ENCODE data around the gene TSPAN9.

The TSPAN9 gene

DNA sequence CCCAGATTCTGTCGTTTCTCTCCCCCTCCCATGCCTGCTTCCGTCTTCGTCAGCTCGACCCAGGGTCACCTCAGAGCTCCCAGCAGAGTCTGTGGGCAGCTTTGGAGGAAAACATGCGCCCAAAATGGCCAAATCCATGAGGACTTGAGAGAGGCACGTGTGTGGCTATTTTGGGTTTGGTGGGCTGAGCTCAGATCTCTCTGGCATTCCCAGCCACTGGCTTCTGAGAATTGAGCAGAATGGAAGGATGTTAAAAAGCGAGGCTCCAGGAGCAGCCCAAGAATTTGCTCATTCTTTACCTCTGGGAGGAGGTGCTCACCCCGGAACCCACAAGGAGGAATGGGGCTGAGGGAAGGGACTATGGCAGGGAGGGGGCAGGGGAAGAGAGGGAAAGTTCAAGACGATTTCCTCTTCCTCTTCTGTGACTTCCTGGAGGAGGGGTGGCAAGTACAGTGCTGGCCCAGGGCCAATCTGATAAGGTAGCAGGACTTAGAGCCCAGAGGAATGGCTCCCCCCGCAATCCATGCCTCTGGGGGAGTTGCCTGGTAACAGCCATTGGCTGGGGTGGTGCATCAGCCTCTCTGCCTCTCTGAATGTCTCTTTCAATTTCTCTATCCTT is 20.1 kb downstream of the TSPAN9 start:
- in situ Hi-C loops (cut with HindIII; ENCODE audit: low sequenced_read_pairs), result no loop called here
- TF ChIP-seq, protein P1, sequence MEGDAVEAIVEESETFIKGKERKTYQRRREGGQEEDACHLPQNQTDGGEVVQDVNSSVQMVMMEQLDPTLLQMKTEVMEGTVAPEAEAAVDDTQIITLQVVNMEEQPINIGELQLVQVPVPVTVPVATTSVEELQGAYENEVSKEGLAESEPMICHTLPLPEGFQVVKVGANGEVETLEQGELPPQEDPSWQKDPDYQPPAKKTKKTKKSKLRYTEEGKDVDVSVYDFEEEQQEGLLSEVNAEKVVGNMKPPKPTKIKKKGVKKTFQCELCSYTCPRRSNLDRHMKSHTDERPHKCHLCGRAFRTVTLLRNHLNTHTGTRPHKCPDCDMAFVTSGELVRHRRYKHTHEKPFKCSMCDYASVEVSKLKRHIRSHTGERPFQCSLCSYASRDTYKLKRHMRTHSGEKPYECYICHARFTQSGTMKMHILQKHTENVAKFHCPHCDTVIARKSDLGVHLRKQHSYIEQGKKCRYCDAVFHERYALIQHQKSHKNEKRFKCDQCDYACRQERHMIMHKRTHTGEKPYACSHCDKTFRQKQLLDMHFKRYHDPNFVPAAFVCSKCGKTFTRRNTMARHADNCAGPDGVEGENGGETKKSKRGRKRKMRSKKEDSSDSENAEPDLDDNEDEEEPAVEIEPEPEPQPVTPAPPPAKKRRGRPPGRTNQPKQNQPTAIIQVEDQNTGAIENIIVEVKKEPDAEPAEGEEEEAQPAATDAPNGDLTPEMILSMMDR (IDR thresholded peaks at IDR 0.05; ENCODE audit: low read depth, low read length, missing control alignments), result no peak
- no peak overlapping the region for H3K4me3 ChIP-seq (ENCODE audit: low read depth, low read length)
- no peak for DNase-seq (ENCODE audit: low read depth)

DNA sequence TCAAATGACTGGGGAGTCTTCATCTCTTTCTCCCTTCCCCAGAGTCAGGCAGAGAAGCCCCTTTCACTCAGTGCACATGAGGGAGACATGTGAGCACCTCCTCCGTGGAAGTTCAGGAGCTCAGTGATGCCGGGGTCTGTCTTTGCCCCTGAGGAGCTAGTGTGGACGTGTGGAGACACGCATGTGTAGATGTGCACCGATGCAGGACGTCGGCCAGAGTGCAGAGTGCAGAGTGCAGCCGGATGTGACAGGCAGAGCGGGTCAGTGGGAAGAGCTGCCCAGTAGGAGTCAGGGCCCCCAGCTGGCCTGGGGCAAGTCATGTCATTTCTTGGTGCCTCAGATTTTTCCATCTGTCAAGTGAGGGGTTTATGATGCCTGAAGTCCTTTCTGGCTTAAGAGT is 20.7 kb downstream of the TSPAN9 start:
- H3K4me3 ChIP-seq (ENCODE audit: low read depth, low read length), result no peak overlapping the region
- TF ChIP-seq, protein P1 (IDR thresholded peaks at IDR 0.05; ENCODE audit: low read depth, low read length, missing control alignments), result no peak
- no peak for DNase-seq (ENCODE audit: low read depth)
- in situ Hi-C loops (cut with HindIII; ENCODE audit: low sequenced_read_pairs), result no loop called here

DNA sequence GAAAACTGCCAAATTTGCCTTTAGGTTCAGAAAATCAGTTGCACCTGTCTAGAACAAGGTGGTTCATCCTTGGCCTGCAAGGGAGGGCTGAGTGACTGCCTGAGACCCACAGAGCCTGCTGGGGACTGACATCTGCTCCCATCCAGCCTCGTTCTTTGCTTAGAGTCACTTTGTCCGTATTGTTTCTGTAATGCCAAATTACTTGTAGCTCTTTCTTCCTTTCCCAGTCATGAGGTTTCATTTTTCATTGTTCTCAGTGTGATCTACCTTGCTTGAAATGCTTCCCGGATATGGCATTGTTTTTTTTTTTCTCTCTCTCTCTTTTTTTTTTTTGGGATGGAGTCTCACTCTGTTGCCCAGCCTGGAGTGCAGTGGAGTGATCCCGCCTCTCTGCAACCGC is 21.3 kb downstream of the TSPAN9 start:
- DNase-seq (ENCODE audit: low read depth), result no peak
- TF ChIP-seq, protein P1 (IDR thresholded peaks at IDR 0.05; ENCODE audit: low read depth, low read length, missing control alignments), result no peak

GRCh38 chr12:3099146-3099545 is 22.0 kb downstream of the TSPAN9 start:
- DNase-seq (ENCODE audit: low read depth), result no peak
- in situ Hi-C loops (cut with HindIII; ENCODE audit: low sequenced_read_pairs), result no loop called here
- no peak overlapping the region for H3K4me3 ChIP-seq (ENCODE audit: low read depth, low read length)
- TF ChIP-seq, protein P1 (IDR thresholded peaks at IDR 0.05; ENCODE audit: low read depth, low read length, missing control alignments), result no peak

More for the DNA sequence above, 21.3 kb downstream of the TSPAN9 start:
- in situ Hi-C loops (cut with HindIII; ENCODE audit: low sequenced_read_pairs), result no loop called here
- no peak overlapping the region for H3K4me3 ChIP-seq (ENCODE audit: low read depth, low read length)

- DNase-seq (ENCODE audit: low read depth), result no peak
- H3K4me3 ChIP-seq (ENCODE audit: low read depth, low read length), result no peak overlapping the region
- TF ChIP-seq, protein P1 (IDR thresholded peaks at IDR 0.05; ENCODE audit: low read depth, low read length, missing control alignments), result no peak
- in situ Hi-C loops (cut with HindIII; ENCODE audit: low sequenced_read_pairs), result no loop called here
Observed at GRCh38 chr12:3101309-3102024, 24.3 kb downstream of the TSPAN9 start.

- in situ Hi-C loops (cut with HindIII; ENCODE audit: low sequenced_read_pairs), result no loop called here
- H3K4me3 ChIP-seq (ENCODE audit: low read depth, low read length), result no peak overlapping the region
- no peak for DNase-seq (ENCODE audit: low read depth)
- TF ChIP-seq, protein P1 (IDR thresholded peaks at IDR 0.05; ENCODE audit: low read depth, low read length, missing control alignments), result no peak
Observed at GRCh38 chr12:3102771-3103410, 25.7 kb downstream of the TSPAN9 start.
